GM19397 (cell line): ENCODE measurements around the gene UFD1.

Experiments used
- ATAC-seq: cut with Tn5 transposase; IDR thresholded peaks from one replicate; pipeline ENCODE4 v1.9.1; 2021; ENCODE audit warnings: mild to moderate bottlenecking, moderate library complexity; ENCODE audit not compliant: unreplicated experiment

Gene UFD1

DNA sequence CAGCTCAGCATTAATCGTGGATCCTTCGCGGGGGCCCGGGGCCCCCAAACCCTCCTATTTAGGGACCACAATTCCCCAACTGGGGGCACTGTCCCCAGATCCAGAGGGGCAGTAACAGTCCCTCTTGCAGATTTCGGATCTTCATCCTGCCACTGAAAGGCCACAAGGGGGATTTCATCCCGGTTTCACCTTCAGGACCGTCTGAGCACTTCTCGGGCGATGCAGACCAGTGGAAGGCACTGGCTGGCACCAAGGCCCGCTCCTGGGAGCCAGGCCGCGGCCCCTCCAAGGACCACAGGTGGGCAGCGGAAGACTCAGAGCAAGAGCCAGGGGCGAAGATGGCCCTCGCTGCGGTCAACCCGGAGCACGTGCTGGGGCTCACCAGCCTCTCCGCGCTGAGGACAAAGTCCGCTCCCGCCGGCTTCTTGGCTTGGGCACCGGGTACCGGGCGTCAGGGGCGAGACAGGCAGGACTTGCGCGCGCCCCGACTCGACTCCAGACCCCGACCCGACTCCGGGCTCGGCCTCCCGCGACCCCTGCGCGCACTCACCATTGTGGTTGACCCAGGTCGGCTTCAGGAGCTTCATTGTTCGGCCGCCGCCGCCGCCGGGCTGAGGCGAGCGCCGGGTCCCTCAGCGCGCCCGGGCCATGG is 48.0 kb downstream of the UFD1 start:
- peak; percentile 4 for ATAC-seq

DNA sequence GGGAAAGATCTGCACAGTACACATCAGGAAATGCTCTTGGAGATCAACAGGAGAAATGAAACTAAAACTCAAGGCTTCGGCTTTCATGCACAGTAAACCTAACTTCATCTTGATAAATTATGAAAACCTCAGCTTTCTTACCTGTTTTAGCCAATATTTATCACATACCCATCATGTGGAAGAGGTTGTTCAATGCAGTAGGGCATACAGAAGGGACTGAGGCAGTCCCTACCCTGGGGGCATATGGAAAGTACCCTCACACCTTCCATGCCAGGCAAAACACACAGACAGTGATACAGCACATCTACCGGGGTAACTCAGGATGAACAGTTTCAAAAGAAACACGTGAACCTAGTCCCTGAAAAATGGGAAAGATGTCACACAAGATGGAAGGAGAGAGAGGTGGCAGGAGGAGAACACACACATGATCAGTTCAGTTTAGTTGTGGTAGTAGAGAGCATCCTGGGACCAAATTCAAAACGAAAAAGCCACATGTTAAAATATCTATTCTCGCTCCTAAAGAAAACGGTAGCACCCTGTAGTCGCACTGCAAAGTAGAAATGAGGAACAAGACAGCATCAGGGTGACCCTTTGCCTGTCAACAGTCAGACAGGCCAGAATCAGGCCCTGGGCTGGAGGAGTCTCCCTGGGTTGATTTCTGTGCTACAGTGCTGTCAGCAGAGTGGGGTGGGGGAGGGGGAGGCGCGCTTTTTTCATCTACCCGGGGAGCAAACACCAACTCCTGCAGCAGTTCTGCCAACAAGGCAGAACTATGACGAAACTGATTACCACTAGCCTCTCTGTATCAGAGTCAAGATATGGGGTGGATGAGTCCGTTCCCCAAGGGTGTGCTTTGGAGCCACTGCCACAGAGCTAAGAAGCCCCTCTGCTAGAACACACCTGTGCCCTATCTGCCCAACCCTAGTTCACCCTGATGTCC is 48.8 kb downstream of the UFD1 start:
- ATAC-seq = no peak

DNA sequence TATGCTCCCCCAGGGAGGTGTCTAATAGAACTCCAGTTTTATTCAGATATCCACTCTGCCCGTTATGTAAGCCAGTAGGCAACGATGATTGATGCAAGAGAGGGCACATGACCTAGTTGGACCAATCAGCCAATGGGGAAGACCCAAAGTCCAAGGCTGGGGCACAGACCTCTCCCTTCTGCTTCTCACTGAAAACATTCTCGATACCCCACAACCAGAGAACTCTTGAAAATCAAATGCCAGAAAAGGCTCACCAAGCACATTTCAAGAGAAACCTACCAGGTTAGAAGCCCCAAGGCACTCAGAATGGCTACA is 54.9 kb downstream of the UFD1 start:
- no peak for ATAC-seq

DNA sequence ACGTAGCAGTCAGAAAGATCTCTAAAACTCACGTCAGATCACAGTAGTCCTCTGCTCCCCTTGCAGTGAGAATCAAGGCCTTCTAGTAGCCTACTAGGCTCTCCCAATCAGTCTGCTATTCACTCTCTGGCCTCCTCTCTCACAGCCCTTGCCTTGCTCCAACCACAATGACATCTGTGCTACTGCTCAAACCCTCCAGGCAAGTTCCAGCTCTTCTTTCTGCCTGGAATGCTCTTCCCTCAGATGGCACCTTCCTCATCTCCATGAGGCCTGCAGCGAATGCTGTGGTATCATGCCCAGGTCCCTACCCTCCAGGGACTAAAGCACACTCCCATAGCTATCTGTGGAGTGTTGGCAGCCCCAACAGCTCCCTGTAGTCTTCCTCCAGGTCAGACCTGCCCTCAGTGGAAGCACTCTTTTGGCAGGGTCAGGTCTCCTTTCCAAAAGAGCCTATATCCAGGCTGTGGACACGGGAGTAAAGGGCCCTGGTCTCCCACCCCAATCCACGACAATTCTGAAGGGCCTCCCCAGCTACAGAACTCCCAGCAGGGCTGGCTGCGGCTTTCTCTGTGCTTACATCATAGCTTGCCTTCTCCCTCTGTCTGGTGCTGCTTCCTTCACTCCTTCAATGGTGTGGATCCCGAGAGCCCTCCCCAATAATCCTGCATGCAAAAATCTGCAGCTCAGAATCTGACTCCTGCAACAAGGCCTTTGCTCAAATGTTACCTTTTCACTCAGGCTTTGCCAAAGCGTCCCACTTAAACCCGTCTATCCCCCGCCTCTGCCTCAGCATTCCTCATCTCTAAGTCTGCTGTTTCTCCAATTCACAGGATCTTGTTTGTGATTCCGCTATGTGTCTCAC is 56.3 kb downstream of the UFD1 start:
- ATAC-seq = no peak

DNA sequence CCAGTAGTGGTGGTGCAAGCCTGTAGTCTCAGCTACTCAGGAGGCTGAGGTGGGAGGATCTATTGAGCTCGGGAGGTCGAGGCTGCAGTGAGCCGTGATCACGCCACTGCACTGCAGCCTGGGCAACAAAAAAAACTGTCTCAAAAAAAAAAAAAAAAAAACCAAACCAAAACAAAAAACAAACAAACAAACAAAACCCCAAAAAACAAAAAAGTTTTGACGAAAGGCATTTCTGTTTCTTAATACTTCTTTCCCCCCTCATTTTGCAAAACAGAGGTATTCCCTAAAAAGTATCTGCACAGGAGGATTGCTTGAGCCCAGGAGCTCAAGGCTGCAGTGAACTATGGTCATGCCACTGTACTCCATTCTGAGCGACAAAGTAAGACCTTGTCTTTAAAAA is 58.7 kb downstream of the UFD1 start:
- no peak for ATAC-seq

DNA sequence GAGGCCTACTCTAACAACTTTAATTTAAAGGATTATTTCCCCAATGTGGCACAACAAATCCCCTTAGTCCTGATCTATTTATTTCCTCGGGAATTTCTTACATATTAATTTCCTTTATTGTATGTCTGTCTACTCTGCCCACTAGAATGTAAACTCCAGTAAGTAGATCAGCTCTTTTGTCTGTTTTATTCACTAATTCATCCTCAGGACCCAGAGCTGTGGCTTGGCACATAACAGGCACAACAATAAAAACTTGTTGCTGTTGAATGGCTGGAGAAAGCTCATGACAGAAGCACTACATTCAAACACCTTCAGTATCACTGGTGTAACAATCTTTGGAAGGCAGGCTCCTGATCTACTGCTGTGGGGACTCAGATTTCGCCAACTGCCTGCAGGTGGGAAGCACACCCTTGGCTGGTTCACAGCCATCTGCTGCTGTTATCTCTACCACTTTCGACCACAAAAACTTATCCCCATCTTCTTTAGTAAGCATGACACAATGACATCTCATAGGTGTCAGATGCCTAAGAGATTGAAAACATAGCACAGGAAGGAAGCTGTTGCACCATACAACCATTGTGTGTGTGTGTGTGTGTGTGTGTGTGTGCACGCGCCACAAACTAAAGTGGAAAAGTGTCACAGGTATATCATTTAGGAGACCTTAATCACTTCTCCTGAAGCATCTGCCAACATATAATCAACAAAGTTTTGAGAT is 59.4 kb downstream of the UFD1 start:
- no peak for ATAC-seq

DNA sequence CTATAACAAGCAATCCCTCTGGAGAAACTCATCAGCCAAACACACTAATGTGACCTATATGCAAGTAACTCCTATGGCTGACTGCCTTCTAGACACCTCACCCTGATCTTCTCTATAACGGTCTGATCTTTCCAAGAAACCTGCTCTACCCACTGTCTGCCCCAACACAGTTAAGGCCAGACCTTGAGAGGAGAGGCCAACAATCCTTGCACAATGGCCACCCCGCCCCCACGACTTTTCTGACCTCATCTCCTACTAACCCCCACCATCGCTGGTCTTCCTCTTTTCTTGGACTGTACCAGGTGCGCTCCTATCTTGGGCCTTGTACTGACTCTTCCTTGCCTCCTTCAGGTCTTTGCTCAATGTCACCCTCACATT is 59.9 kb downstream of the UFD1 start:
- ATAC-seq = no peak

DNA sequence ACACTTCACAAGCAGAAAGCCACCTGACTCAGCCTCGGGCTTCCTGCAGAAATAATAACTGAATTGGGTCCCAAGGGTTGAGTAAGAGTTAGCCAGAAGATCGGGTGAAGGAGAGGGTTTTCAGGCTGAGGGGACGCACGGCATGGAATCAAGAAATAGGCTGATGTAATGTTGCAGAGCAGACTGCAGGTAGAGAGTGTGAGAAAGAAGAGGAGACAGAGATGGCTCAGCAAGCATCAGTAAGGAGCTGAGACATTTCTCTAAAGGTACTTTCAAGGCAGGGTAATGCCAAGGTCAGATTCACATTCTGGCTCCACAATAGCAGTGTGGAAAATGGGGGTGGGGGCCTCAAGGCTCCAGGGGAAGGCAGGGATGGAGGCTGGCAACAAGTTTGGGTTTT is 66.1 kb downstream of the UFD1 start:
- ATAC-seq = no peak

DNA sequence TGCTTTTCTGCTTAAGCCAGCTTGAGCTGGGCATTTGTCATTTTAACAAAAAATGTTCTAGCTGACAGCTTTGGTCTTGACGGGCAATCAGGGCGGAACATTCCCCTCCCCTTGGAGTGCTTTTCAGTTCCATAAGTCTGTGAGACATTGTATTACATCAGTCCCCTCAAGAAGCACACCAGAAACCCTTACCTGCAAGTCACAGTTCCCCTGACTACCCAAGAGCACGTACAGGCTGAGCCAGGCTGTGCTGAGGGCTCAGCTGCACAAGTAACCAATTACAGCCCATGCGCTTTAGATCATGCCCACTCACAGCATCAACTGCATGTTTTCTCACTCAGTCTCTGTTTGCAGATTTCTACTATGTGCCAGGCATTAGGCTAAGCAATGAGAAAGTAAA is 66.5 kb downstream of the UFD1 start:
- ATAC-seq = no peak

DNA sequence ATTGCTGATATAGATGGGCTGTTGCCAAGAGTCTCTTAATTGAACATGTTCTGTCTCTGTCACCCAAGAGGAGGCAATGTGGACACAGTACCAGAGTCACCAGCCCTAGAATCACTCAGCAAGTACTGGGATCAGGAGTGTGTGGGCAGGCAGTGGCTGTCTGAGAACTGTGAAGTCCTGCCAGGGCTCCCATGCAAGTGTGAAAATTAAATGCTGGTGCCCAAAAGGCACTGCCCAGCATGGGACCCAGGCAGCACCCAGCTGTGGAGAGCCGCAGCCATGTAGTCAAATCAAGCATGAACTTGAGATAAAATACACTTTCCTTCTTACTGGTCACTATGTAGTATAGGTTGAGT is 67.3 kb downstream of the UFD1 start:
- no peak for ATAC-seq

DNA sequence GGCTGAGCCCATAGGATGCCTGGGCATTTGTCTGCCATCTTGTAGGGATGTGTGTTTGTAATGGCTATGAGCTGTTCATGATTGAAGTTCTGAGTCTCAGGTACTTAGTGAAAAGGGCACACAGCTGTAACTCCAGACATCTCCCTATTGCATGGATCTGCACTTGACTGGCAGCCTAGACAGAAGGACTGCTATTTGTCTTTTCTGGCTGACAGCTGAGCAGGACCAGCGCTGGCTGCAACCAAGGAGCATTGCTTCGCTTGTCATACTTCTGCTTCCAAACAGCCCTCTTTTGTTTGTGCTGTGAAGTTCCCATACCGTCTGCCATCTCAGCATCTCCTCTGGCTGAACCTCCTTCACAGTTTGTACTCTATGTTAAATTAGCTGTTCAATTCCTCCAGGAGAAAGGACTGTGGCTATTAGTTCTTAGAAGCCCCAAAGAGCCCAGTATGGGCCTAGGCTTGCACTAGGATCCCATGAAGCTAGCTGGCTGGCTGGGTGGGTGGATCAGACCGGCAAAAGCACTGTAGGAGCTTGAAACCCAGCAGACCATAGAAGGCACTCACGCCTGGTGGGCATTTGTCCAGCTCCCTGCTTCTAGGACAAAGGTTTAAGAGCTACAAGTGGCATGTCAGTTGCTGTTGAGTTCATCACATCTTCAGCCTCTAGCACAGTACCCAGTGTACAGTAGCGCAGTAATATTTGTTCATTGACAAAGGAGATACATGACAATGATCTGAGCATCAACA is 67.9 kb downstream of the UFD1 start:
- ATAC-seq = no peak

DNA sequence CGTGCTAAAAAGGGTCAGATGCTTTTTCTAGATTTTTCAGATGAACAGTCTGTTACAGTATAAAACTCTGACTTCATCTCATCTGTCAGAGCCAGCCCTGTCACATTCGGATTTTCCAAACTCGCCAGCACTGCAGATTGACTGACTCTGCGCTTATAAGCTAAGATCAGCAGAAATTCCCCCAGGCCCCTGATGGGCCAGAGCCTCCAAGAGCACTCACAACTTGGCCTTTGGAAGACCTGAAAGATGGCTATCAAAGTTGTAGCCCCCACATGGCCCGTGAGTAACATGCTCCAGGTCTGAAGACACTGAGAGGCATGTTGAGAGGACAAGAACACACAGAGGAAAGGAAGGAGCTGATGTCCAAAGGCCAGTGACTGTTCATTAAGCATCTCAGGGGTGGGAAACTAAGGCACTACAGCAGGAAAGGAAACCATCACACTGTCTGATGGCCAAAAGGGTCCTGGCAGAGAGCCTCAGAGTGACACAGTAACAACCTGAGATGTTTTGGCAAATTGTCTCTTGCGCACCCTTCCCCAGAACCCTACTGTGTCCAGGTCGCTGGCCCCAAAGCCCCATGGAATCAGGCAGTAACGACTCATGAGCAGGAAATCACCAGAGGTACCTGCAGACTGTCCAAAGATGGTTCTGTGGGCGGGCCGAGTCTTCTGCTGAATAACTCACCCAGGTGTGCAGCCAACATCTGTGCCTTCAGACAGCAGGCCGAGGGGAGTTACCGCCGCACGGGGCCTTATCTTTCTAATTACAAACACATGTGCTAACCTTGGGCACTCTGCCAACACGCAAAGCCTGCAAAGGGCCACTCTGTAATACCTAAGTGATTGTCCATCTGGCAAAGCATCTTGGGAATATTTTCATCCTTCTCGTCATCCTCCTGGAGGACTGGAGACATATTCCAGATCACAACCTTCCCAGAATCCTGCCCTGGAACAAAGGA is 71.1 kb downstream of the UFD1 start:
- ATAC-seq = no peak

DNA sequence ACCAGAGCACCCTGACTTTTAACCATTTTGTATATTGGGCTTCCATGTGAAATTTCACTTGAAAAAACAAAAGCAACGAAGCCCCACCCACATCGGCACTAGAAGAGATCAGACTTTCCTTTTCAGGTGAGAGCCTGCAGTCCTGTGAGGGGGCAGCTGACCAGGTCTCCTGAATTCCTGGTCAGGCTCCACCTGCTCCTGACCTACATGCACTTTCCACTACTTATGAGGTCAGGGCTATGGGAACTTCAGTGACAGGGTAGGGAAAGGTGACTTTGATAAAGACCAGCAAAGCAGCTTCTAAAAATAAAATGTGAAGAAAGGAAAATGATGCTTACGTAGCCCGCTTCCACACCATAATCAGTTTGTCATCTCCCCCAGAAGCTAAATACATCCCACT is 72.1 kb downstream of the UFD1 start:
- ATAC-seq = no peak

DNA sequence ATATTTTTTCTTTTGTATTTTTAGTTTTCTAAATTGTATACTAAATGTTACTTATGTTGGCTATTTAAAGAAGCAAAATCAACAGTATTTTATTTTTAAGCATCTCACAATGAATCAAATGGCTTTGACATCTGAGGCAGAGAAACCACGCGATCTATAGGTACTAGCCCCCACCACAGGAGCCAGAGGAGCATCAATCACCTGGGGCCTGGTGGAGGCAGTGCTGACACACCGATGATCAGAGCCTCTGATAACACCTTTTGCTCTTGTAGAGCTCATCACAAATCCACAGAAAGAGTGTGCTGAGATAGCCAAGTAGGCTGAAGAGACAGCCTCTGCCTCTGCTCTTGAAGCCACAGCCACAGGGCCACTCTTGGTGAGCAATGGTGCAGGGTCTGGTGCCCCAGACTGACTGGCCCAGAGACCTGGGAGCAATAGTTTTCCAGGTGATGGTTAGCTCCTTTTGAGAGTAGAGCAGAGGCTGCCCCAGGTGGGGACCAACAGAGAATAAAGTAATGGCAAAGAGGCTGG is 72.6 kb downstream of the UFD1 start:
- ATAC-seq = no peak

DNA sequence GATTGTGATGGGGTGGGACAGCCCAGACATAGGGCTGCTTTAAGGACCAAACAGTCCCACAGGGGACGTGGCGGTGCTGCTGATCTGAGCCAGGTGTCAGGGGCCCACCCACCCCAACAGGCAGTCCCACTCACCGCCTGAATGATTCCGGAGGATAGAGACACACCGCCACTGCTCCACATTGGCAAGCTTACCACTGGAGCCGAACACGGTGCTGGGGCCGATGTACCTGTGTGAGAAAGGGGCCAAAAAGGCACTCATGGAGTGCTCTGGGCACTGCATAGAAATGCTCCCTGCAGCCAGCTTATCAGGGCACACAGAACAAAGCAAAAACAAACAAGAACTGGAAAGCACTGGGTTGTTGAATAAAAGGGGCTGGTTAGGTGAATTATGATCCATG is 73.3 kb downstream of the UFD1 start:
- no peak for ATAC-seq

DNA sequence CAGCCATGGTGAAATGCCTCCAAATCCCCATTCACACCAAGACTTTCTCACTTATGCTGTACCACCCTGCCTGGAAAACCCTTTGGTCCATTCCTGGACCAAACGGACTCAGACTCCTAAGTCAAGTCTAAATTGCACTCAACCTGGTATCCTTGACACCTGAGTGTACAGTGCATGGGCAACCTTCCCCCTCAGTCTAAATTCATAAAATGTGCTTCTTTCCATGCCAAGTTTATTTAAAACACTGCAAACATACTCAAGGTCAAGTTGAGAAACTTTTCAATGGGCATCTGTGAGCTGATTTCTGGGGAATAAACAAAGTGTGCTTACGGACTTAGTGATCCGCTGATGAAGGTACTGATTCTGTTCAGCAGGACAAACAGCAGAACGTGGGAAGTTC is 73.9 kb downstream of the UFD1 start:
- ATAC-seq = no peak

DNA sequence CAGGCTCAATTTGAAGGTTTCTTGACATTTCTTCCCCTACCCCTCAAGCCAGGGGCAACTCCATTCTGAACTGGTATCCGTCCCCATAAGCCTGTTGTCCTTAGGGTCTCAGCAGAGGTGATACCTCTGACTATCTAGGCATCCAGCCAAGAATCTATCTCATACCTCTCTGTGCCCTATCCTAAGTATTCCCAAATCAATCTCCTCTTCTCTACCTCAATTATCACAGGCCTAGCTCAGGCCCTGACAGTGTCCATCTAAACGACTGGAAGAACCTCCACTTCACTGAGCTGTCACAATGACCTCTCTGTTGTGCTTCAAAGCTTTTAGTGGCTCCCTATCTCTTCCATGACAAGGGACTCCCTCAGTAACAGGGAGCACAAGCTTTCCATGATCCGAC is 74.3 kb downstream of the UFD1 start:
- ATAC-seq = no peak

DNA sequence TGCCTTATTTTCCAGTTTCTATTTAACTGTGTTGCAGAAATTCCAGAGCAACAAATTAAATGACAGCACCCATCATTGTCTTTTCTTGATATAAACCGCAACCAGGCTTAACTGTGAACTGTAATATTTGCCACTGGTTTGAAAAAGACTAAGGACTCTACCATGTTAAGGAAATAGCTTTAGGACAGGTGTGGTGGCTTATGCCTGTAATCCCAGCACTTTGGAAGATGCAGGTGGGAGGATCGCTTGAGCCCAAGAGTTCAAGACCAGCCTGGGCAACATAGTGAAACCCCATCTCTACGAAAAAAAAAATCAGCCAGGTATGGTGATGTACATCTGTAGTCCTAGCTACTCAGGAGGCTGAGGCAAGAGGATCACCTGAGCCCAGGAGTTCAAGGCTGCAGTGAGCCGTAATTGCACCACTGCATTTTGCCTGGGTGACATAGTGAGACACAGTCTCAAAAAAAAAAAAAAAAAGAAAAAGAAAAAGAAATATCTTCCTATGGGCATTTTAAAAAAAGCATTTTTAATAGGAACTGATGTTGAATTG is 76.3 kb downstream of the UFD1 start:
- ATAC-seq = no peak

DNA sequence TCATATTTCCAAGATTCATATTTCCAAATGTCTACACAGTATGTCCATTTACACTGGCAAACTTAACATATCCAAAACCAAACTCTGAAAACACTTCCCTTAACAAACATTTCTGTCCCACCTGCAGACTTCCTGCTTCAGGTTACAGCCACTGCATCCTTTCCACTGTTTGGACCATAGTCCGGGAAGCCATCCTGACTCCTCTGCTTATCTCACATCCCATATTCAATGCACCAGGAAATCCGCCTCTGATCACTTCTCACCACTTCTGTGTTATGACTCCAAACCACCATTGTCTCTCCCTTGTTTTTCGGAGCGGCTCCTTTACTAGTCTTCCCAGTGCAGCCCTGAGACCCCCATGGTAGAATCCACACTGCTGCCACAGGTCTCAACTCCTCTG is 77.5 kb downstream of the UFD1 start:
- ATAC-seq = no peak
